Measurements from ENCODE around the gene GJD3.
A peak's percentile ranks its signal among the peaks of the same experiment; 100 is the strongest.

GJD3 gene

GRCh38 chr17:40360091-40360490 is 4.4 kb downstream of the GJD3 start:
- Mint-ChIP-seq H3K27ac (no peak overlapping the region), H3K27me3 (ENCODE audit: low read depth) (peaks cover 31% of the 10 kb centered on the region), H3K9me3 (no peaks in the 10 kb centered on the region), H3K4me3 (peak overlapping the region in 2 of 3 experiments; percentile 39 to 43), H3K4me1 (peaks cover 26% of the 10 kb centered on the region), H3K36me3 (ENCODE audit: low read depth) (peaks cover 4% of the 10 kb centered on the region)
- TF ChIP-seq CTCF (IDR thresholded peaks at IDR 0.05; ENCODE audit: unreplicated experiment in 3 of 3): no peak

- TF ChIP-seq CTCF (IDR thresholded peaks at IDR 0.05; ENCODE audit: unreplicated experiment in 3 of 3): peak; percentile 98 to 100 (median 99)
- Mint-ChIP-seq H3K27me3 (ENCODE audit: low read depth) (peaks cover 27% of the 10 kb centered on the region), H3K36me3 (ENCODE audit: low read depth) (peaks cover 13% of the 10 kb centered on the region), H3K9me3 (no peaks in the 10 kb centered on the region), H3K4me1 (peaks cover 36% of the 10 kb centered on the region), H3K27ac (peak overlapping the region in 2 of 3 experiments; percentile 67 to 68), H3K4me3 (peak overlapping the region; percentile 5 to 62 (median 27))
These were observed 6.1 kb downstream of the GJD3 start for GRCh38 chr17:40358323-40359038.

GRCh38 chr17:40356990-40357881 is 7.3 kb downstream of the GJD3 start:
- TF ChIP-seq CTCF (IDR thresholded peaks at IDR 0.05; ENCODE audit: unreplicated experiment in 3 of 3): no peak
- H3K27ac Mint-ChIP-seq: peak overlapping the region in 2 of 3 experiments; percentile 74 to 76
- H3K4me1 Mint-ChIP-seq: peaks cover 46% of the 10 kb centered on the region
- H3K27me3 Mint-ChIP-seq (ENCODE audit: low read depth): peaks cover 20% of the 10 kb centered on the region
- H3K4me3 Mint-ChIP-seq: peak overlapping the region in 1 of 3 experiments; percentile 34
- H3K36me3 Mint-ChIP-seq (ENCODE audit: low read depth): peaks cover 23% of the 10 kb centered on the region
- no peaks in the 10 kb centered on the region for H3K9me3 Mint-ChIP-seq

DNA sequence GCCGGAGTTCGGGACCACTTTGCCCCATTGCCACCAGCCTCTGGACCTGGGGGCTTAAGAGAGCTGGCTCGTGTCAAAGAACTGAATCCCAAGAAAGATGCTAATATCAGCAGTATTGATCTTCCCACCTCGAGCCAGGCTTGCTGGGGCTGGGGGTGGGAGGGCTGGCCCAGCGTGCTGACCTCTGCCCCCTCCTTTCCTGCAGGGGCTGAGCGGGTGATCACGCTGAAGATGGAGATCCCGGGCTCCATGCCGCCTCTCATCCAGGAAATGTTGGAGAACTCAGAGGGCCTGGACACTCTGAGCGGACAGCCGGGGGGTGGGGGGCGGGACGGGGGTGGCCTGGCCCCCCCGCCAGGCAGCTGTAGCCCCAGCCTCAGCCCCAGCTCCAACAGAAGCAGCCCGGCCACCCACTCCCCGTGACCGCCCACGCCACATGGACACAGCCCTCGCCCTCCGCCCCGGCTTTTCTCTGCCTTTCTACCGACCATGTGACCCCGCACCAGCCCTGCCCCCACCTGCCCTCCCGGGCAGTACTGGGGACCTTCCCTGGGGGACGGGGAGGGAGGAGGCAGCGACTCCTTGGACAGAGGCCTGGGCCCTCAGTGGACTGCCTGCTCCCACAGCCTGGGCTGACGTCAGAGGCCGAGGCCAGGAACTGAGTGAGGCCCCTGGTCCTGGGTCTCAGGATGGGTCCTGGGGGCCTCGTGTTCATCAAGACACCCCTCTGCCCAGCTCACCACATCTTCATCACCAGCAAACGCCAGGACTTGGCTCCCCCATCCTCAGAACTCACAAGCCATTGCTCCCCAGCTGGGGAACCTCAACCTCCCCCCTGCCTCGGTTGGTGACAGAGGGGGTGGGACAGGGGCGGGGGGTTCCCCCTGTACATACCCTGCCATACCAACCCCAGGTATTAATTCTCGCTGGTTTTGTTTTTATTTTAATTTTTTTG is 8.5 kb downstream of the GJD3 start:
- no peak for TF ChIP-seq CTCF (IDR thresholded peaks at IDR 0.05; ENCODE audit: unreplicated experiment in 3 of 3)
- peaks cover 10% of the 10 kb centered on the region for H3K27me3 Mint-ChIP-seq (ENCODE audit: low read depth)
- peaks cover 30% of the 10 kb centered on the region for H3K36me3 Mint-ChIP-seq (ENCODE audit: low read depth)
- peaks cover 57% of the 10 kb centered on the region for H3K4me1 Mint-ChIP-seq
- peak overlapping the region; percentile 66 to 83 (median 76) for H3K27ac Mint-ChIP-seq
- H3K4me3 Mint-ChIP-seq: peak overlapping the region in 1 of 3 experiments; percentile 45
- no peaks in the 10 kb centered on the region for H3K9me3 Mint-ChIP-seq

GRCh38 chr17:40355123-40355803 is 9.3 kb downstream of the GJD3 start:
- H3K9me3 Mint-ChIP-seq: no peaks in the 10 kb centered on the region
- H3K4me1 Mint-ChIP-seq: peaks cover 65% of the 10 kb centered on the region
- peak overlapping the region; percentile 66 to 95 (median 83) for H3K27ac Mint-ChIP-seq
- H3K27me3 Mint-ChIP-seq (ENCODE audit: low read depth): peaks cover 4% of the 10 kb centered on the region
- peak overlapping the region in 2 of 3 experiments; percentile 45 to 70 for H3K4me3 Mint-ChIP-seq
- peaks cover 30% of the 10 kb centered on the region for H3K36me3 Mint-ChIP-seq (ENCODE audit: low read depth)
- peak; percentile 93 to 98 (median 94) for TF ChIP-seq CTCF (IDR thresholded peaks at IDR 0.05; ENCODE audit: unreplicated experiment in 3 of 3)

Data from nephron (organoid).